GM12892 (cell line): ENCODE measurements around the gene TNN.

Source experiments
- POLR2A ChIP-seq: IDR thresholded peaks from 2 replicates; pipeline ENCODE4 v1.6.1; 2011; ENCODE audit warnings: low read depth, low read length, control low read depth
- POLR2AphosphoS5 ChIP-seq: IDR thresholded peaks from 2 replicates; pipeline ENCODE4 v1.6.1; 2011; ENCODE audit warnings: low read depth, low read length, control low read depth
- TAF1 ChIP-seq: IDR thresholded peaks from 2 replicates; pipeline ENCODE4 v1.6.1; 2011; ENCODE audit warnings: low read depth, mild to moderate bottlenecking, control low read depth, low read length, borderline replicate concordance

DNA sequence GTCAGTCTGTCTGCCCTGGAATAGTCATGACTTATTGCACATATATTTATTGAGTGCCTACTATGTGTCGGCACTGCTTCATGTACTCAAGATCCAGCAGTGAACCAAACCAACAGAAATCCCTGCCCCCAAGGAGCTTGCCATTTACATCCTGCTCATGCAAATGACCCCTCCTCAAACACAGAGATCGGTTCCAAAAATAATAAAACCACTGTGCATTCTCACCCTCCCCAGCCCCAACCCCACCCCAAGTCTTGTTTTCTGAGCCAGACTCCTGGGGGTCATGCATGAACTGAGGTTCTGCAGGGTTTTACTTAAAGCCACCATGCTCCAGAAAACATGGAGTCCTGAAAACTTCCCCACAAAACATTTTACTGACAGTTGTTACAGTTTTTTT lies 63.0 kb downstream of the TNN start:
- TF ChIP-seq POLR2A (no peak), POLR2AphosphoS5 (no peak), TAF1 (no peak)
